Fibroblast of peridontal ligament (primary cell): ENCODE results near the gene GALNT7.
"Not testable (repeated sequence)": the region's sequence is repeated elsewhere in the genome, so short reads cannot be mapped to it uniquely, and the experiment has no call there.

Source experiments
- DNase-seq: peaks from one replicate; pipeline ENCODE4 v3.0.0-alpha.2; 2010; ENCODE audit errors: extremely low read depth

Gene GALNT7

DNA sequence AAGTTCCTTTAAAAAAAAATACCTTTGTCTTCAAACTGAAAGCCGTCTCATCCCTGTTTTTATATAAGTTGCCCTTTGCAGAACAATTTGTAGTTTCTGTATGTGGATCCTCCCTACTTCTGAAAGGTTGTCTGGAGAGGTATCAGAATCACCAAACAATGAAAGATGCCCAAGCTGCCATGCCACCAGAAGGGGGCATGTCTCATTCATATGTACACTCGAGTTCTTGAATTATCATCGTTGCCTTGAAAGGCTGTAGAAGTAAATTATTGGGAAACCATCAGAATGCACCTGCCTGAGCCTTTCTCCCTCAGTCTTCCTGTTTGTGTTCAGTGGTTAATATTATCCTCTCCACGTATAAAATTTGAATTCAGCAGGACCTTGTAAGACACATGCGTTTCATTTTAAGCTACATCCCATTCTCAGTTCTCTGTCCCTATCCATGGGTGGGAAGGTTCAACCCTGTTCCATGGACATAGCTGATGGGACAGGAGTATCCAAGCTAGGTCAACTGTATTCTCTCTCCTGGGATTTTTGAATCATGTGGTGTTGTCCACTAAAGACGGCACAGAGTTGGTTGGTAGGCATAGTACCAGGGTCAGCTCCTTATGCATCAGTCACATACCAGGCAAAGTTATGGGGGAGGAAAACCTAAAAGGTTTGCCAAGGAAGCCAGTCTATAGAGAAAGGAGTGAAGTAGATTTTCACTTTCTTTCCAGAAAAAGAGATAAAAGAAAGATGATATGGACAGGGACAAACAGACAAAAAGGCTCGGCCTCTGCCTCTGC, 24.0 kb downstream of the GALNT7 start:
- no peak for DNase-seq

DNA sequence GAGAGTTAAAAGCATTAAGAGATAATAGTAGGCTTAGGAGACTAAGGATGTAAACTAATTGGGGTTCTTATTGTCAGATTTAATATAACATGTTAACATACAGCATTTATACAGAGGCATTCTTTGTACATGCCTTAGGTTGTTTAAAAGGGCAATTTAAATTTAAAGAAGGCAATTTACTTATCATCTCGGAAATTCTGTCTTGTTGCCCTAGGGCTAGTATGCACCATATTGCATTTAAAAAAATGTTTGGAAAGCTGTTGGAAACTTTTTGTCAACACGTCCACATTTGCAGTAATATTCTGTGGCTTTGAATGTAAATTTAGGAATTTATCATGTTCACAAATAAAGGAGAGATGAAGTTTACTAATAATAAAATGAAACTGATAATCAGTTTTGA, 25.5 kb downstream of the GALNT7 start:
- DNase-seq: no peak

DNA sequence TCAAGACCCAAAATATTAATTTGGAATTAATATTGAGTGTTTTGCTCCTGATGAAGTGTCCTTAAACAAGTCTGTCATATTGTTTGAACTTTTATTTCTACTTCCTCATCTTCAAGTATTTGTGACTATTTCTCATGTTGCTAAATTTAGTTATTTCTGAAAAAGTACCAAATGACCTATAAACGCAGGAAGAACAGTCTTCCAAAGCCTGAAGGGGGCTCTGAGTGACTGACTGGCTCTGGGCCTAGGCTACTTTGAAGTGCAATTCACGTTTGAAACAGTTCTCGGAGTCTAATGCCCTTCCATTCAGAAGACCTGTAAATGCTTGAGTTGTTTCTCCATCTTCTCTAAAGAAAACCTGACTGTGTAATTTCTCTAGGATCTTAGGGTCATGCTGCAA, 26.5 kb downstream of the GALNT7 start:
- DNase-seq: no peak

- no peak for DNase-seq
Observed at GRCh38 chr4:173199553-173199952, 30.9 kb downstream of the GALNT7 start.

- no peak for DNase-seq
Observed at GRCh38 chr4:173200103-173200884, 31.7 kb downstream of the GALNT7 start.

DNA sequence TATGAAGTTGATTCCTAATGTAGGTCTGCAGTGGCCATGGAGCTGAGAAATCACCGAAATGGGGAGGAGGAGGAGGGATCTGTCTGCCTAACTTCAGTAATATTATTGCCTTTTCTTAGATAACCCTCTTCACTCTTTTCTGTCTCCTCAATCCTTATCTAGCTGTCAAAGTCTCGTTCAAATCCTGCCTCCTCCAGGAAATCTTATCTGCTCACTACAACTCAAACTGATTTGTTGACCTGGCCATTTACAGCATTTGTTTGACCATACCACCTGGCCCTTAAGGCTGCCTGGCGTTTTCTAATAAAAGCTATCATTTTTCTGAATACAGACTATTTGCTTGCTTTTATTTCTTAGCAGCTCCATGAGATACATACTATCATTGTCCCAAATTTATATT, 33.8 kb downstream of the GALNT7 start:
- DNase-seq: no peak

GRCh38 chr4:173205656-173206055, 37.0 kb downstream of the GALNT7 start:
- no peak for DNase-seq

DNA sequence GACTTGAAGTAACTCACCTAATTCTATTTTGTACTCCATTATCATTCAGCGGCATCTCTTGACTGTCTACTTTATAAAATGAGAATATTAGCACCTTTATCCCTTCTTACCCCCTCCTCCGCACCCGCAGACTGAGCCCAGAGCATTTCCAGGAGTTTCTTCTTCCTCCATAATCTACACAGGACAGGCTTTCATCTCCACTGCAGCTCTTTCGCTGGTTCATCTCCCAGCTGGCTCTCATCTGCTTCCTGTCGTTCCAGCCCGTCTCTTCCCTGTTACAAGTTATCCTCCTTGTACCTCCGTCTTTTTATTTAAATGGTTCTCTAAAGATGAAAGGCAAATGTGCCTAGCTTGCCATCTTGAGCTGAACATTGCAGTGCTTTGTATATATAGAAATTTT, 39.8 kb downstream of the GALNT7 start:
- DNase-seq: no peak

DNA sequence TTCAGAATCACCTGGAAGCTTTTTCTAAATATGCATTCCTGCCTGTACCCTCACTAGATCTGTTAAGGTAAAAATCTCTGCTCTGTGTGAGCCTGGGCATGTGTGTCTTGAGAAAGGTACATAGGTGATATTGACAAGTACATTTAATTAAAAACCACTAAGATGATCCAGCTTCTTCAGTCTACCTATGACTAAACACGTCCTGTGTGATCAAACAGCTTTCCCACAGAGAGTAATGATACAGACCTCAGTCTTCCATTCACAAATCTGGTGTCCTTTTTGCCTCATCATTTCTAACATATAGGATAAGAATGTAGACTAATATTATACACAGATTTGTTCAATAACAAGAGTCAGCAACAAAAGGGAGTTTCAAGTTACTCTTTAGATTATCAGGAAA, 42.6 kb downstream of the GALNT7 start:
- no peak for DNase-seq

- peak; percentile 46 for DNase-seq
Observed at GRCh38 chr4:173211838-173212237, 43.2 kb downstream of the GALNT7 start.

DNA sequence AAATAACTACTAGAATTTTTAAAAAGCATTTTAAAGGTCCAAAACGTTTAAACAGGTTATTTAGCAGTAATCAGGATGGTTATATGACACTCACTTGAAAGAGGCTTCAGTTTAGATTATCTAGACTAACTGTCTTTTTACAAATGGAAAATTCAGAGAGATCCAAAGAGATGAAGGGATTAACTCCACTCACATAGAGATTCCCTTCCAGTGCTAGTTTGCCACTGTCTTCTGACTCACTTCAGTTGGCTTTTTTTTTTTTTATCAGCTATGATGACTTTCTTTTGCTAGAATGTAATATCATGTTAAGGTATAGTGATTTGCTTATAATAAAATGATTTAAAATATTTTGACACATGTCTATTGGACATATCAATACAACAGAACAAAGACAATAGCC, 43.8 kb downstream of the GALNT7 start:
- DNase-seq: no peak

- peak; percentile 47 for DNase-seq
Observed at GRCh38 chr4:173213296-173213695, 44.7 kb downstream of the GALNT7 start.

DNA sequence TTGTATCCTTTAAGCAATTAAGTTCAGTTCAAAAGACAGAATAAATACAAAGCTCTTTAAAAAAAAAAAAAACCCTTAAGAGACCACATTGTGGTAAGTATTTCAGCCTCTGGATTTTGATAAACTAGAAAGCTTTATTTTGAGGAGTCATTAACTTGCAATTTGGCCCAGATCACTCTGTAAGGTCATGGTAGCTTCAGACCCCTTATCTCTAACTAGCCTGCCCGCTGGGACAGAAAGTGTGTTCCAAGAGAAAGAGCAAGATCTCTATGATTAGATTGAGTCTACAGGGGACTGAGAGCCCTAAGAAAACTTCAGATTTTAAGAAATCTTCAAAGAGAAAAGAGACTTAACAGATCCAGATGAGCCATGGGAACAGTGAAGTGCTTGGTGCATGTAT, 45.6 kb downstream of the GALNT7 start:
- DNase-seq: no peak

DNA sequence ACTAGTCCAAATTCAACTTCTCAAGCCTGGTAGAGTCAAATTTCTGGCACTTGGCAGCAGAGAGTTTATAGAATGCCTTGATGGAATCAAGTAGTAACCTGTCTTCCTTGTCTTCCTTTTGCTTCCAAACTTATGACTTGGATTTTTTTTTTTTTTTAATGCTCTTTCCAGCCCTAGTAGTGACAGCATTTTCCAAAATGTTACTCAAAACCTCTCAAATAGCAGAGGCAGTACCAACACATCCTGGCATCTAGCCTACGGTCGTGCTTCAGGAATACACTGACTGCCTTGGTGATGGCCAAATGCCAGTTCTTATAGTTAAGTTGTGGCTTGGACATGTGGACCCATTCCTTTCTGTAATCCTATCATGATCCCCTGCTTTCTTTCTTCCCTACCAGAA, 46.0 kb downstream of the GALNT7 start:
- DNase-seq: peak; percentile 96

DNA sequence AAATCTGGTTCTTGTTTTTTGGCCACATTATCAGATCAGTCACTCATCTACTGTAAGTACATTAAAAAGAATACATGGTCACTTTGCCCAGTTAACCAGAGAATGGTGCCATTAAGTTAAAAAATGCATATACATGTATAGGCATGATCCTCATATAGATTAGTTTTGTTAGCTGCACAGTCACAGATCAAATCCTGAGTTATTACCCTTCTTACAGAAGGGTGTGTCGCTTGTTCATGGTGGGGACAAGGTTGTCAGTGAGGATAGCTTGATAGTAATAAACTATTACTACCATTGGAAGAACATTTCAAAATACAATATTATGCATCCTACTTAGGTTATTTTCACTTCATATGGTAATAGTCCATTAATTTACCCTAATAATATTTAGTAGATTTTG, 48.5 kb downstream of the GALNT7 start:
- DNase-seq: no peak

- DNase-seq: peak; percentile 54
Observed at GRCh38 chr4:173217727-173218126, 49.1 kb downstream of the GALNT7 start.

GRCh38 chr4:173218411-173219125, 50.0 kb downstream of the GALNT7 start:
- DNase-seq: peak; percentile 78

DNA sequence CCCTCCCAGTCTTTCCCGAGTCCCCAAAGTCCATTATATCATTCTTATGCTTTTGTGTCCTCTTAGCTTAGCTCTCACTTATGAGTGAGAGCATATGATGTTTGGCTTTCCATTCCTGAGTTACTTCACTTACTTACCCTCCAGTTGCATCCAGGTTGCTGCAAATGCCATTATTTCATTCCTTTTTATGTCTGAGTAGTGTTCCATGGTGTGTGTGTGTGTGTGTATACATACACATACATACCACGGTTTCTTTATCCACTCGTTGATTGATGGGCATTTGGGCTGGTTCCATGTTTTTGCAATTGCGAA, 50.5 kb downstream of the GALNT7 start:
- DNase-seq: not testable (repeated sequence)

- no peak for DNase-seq
Observed at GRCh38 chr4:173223743-173224142, 55.1 kb downstream of the GALNT7 start.

GRCh38 chr4:173226401-173226888, 57.8 kb downstream of the GALNT7 start:
- DNase-seq: no peak

- DNase-seq: no peak
Observed at GRCh38 chr4:173227756-173228155, 59.1 kb downstream of the GALNT7 start.

- no peak for DNase-seq
Observed at GRCh38 chr4:173230062-173230461, 61.5 kb downstream of the GALNT7 start.

DNA sequence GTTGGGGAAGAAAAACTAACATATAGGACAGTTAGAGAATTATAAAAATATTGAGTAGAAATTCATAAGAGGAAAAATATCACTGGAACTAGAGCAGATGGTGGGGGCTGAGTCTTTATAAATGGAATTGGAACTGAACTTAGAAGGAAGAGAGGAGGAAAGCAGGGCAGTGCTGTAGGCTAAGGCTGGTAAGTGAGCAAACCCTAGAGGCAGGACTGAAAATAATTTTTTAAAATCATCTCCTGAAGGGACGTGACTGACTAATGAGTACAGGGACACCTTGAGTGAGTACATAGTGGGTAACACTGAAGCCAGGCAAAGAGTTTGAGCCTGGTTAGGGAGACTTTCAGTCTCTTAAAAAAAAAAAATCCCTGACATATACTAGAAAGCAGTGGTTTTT, 63.3 kb downstream of the GALNT7 start:
- peak; percentile 57 for DNase-seq
